Right lung (tissue), 5 donors: ENCODE measurements around the gene RAB23. TPM values are rescaled to one million over a fixed set of nuclear protein-coding genes. Genes with fewer than 3 reads are reported as not detected.

Experiments
- DNase-seq, 2 donors: peaks; one replicate each; pipeline ENCODE4 v3.0.0-alpha.2; 2013
- polyA plus RNA-seq, 5 donors: library from polyadenylated mRNA; unstranded; fragments of 120-200 nt; gene quantifications; one replicate each; pipeline versions ENCODE4 v1.2.1 to v1.2.3, GENCODE V29; 2013; ENCODE audit warnings: inconsistent platforms in 1 of 5, low replicate concordance in 1 of 5; ENCODE audit not compliant: insufficient read length in 5 of 5, insufficient read depth in 1 of 5

Gene RAB23
- polyA plus RNA-seq, 5 donors, result 20.4 to 32.1 (median 26.5) TPM

- DNase-seq, result no peak
Observed at GRCh38 chr6:57138026-57138425, 84.1 kb downstream of the RAB23 start.

- DNase-seq, result no peak
Observed at GRCh38 chr6:57137350-57137749, 84.8 kb downstream of the RAB23 start.

Other genes with a start within 250 kb of the RAB23 start
- gene KIAA1586, start 175.6 kb downstream of the RAB23 start, polyA plus RNA-seq, result 10 to 100 TPM; 18.4 to 30.8 (median 24.9) TPM
- 10 to 100 TPM; 29.2 to 54.0 (median 43.5) TPM for gene ZNF451, start 132.1 kb downstream of the RAB23 start, polyA plus RNA-seq
- 1 to 10 TPM; 6.4 to 9.2 (median 9.0) TPM for gene BAG2, start 50.0 kb downstream of the RAB23 start, polyA plus RNA-seq
- gene PRIM2, start 95.3 kb upstream of the RAB23 start, polyA plus RNA-seq, result 10 to 100 TPM; 13.5 to 20.6 (median 17.9) TPM